Measurements from ENCODE around the gene OVOL3.

- TF ChIP-seq CTCF (IDR thresholded peaks at IDR 0.05) (no peak), POLR2A (IDR thresholded peaks at IDR 0.05) (no peak), POLR2AphosphoS5 (IDR thresholded peaks at IDR 0.05) (no peak), EP300 (IDR thresholded peaks at IDR 0.05) (no peak)
These were observed 18.4 kb upstream of the OVOL3 start for GRCh38 chr19:36092566-36092965.
